Fibroblast of lung (primary cell): ENCODE data around the gene ZNF511. TPM values are rescaled to one million over a fixed set of nuclear protein-coding genes. Genes with fewer than 3 reads are reported as not detected.

Source experiments
- DNase-seq, 2 donors: peaks; one replicate each; pipeline versions ENCODE4 v3.0.0 to v3.0.0-alpha.2; 2010; ENCODE audit warnings: low read depth in 2 of 2
- H2AFZ ChIP-seq: 2 replicates; pipeline ENCODE4 v1.5.1; 2012; ENCODE audit warnings: low read length, control low read depth, inconsistent platforms
- H3K27ac ChIP-seq: 2 replicates; pipeline ENCODE4 v1.5.1; 2011; ENCODE audit warnings: low read length, control low read depth; ENCODE audit not compliant: insufficient read depth
- H3K27me3 ChIP-seq: 2 replicates; pipeline ENCODE4 v1.5.1; 2011; ENCODE audit warnings: mild to moderate bottlenecking, low read length; ENCODE audit not compliant: control insufficient read depth, insufficient read depth
- H3K36me3 ChIP-seq: 2 replicates; pipeline ENCODE4 v1.5.1; 2011; ENCODE audit warnings: low read length; ENCODE audit not compliant: control insufficient read depth, insufficient read depth
- H3K4me1 ChIP-seq: 2 replicates; pipeline ENCODE4 v1.5.1; 2011; ENCODE audit warnings: low read length; ENCODE audit not compliant: control insufficient read depth, insufficient read depth; ENCODE audit errors: extremely low read depth
- H3K4me2 ChIP-seq: 2 replicates; pipeline ENCODE4 v1.5.1; 2011; ENCODE audit warnings: low read length, control low read depth; ENCODE audit not compliant: insufficient read depth; ENCODE audit errors: extremely low read depth
- H3K4me3 ChIP-seq, 4 experiments: fragments of 200-600 bp in 1 of 4; sonication (generic) in 1 of 4; replicated peaks in 1 of 4; 2 replicates each; pipeline ENCODE4 v1.5.1; 2011 to 2016; ENCODE audit warnings: low read length in 4 of 4, low read depth in 3 of 4, mild to moderate bottlenecking in 3 of 4, control low read depth in 2 of 4, inconsistent platforms in 1 of 4, mixed read lengths in 1 of 4; ENCODE audit not compliant: insufficient read depth in 1 of 4; ENCODE audit errors: control extremely low read depth in 1 of 4
- H3K79me2 ChIP-seq: 2 replicates; pipeline ENCODE4 v1.5.1; 2012; ENCODE audit warnings: mild to moderate bottlenecking, low read length, inconsistent platforms; ENCODE audit not compliant: control insufficient read depth, insufficient read depth
- H3K9ac ChIP-seq: 2 replicates; pipeline ENCODE4 v1.5.1; 2011; ENCODE audit warnings: mild to moderate bottlenecking, low read length, control low read depth; ENCODE audit not compliant: insufficient read depth
- H3K9me3 ChIP-seq: 2 replicates; pipeline ENCODE4 v1.5.1; 2012; ENCODE audit warnings: low read depth, low read length; ENCODE audit not compliant: control insufficient read depth, insufficient read depth
- H4K20me1 ChIP-seq: 2 replicates; pipeline ENCODE4 v1.5.1; 2011; ENCODE audit warnings: low read length; ENCODE audit not compliant: control insufficient read depth, insufficient read depth; ENCODE audit errors: extremely low read depth
- CTCF ChIP-seq, 2 donors: IDR thresholded peaks in 1 of 2; conservative IDR thresholded peaks in 1 of 2; 1 replicate in 1 of 2; 2 replicates in 1 of 2; pipeline ENCODE4 v1.5.1; 2011 to 2012; ENCODE audit warnings: low read length in 2 of 2, control low read depth in 1 of 2, inconsistent platforms in 1 of 2, low read depth in 1 of 2, mild to moderate bottlenecking in 1 of 2
- EZH2 ChIP-seq: IDR thresholded peaks from 2 replicates; pipeline ENCODE4 v1.5.1; 2012; ENCODE audit warnings: low read length, control low read depth, mild to moderate bottlenecking; ENCODE audit errors: missing control alignments
- polyA plus RNA-seq, 2 donors: library from polyadenylated mRNA; depleted of rRNA in 1 of 2; stranded (reverse) in 1 of 2; unstranded in 1 of 2; fragments of >200 nt; gene quantifications; 2 replicates each; pipeline ENCODE4 v1.2.1, GENCODE V29; 2011 to 2012; ENCODE audit warnings: missing spikeins in 1 of 2
- total RNA-seq: library from RNA; depleted of rRNA; stranded (reverse); fragments of >200 nt; gene quantifications from 2 replicates; pipeline ENCODE4 v1.2.1, GENCODE V29; 2014

The ZNF511 gene
- total and polyA plus RNA-seq, 2 donors (not counting 1 experiment from before 2014, with no cell fraction given): 18.5 to 27.7 TPM

DNA sequence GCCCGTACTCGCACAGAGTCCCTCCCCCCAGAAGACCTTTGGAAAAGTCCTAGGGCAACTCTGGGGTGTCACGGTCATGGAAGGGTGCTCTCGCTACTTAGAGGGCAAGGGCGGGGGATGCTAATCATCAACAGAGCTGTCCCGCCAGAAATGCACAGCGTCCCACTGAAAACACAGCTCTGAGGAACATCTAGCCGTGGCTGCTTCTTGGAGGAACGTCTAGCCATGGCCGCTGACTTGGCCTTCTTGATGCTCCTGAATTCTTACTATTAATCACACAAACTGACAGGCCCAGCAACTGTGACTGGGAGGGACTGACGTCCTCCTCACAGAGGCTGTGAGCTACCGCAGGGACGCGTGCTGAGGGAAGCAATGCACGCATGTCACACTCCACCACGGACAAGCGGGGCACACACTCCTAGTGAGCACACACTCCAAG, 1.8 kb upstream of the ZNF511 start:
- Histone ChIP-seq H3K9ac (no peak overlapping the region), H3K4me2 (no peak overlapping the region), H3K9me3 (no peaks in the 10 kb centered on the region), H3K27ac (no peak overlapping the region), H3K27me3 (no peaks in the 10 kb centered on the region), H4K20me1 (no peaks in the 10 kb centered on the region), H3K36me3 (peaks cover 13% of the 10 kb centered on the region), H3K79me2 (peaks cover 57% of the 10 kb centered on the region), H3K4me1 (peaks cover 3% of the 10 kb centered on the region), H3K4me3 (peak overlapping the region in 1 of 4 experiments; percentile 72), H2AFZ (no peak overlapping the region)
- TF ChIP-seq EZH2 (no peak), CTCF (conservative IDR thresholded peaks at IDR 0.05 in 1 of 2, IDR thresholded peaks at IDR 0.05 in 1 of 2; ENCODE audit: low read depth in 1 of 2, low read length in 2 of 2) (no peak)
- DNase-seq: no peak

DNA sequence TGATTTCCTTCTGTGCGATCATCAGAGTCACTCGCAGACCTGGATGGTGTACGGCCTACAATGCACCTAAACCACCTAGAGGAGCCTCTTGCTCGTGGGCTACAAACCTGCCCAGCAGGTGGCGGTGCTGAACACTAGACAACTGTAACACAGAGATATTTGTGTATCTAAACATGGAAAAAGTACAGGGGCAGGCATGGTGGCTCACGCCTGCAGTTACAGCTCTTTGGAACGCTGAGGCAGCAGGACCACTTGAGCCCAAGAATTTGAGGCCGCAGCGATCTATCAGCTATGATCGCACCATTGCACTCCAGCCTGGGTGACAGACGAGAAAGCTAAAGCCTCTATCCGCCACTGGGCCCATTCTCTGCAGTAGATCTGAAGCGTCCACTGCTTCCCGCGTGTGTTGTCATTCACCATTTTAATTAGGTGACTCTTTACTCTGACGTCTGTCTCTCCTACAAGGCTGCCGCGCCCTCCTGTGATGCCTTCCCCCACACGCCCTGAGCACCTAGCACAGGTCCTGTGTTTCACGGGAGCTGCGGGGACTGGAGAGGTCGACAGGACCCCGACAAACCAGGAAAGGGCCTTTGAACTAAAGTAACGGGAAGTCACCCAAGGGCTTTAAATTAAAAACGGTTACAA, 816 bp upstream of the ZNF511 start:
- Histone ChIP-seq H3K9ac (peak overlapping the region; percentile 96), H3K4me2 (peak overlapping the region; percentile 95), H3K4me3 (peak overlapping the region; percentile 72 to 93 (median 89)), H4K20me1 (no peaks in the 10 kb centered on the region), H2AFZ (no peak overlapping the region), H3K79me2 (peaks cover 48% of the 10 kb centered on the region), H3K9me3 (no peaks in the 10 kb centered on the region), H3K27ac (peak overlapping the region; percentile 97), H3K4me1 (peaks cover 3% of the 10 kb centered on the region), H3K36me3 (peaks cover 5% of the 10 kb centered on the region), H3K27me3 (no peaks in the 10 kb centered on the region)
- peak; percentile 50 to 57 for DNase-seq
- TF ChIP-seq CTCF (conservative IDR thresholded peaks at IDR 0.05 in 1 of 2, IDR thresholded peaks at IDR 0.05 in 1 of 2; ENCODE audit: low read depth in 1 of 2, low read length in 2 of 2) (peak; percentile 56 to 76), EZH2 (no peak)

DNA sequence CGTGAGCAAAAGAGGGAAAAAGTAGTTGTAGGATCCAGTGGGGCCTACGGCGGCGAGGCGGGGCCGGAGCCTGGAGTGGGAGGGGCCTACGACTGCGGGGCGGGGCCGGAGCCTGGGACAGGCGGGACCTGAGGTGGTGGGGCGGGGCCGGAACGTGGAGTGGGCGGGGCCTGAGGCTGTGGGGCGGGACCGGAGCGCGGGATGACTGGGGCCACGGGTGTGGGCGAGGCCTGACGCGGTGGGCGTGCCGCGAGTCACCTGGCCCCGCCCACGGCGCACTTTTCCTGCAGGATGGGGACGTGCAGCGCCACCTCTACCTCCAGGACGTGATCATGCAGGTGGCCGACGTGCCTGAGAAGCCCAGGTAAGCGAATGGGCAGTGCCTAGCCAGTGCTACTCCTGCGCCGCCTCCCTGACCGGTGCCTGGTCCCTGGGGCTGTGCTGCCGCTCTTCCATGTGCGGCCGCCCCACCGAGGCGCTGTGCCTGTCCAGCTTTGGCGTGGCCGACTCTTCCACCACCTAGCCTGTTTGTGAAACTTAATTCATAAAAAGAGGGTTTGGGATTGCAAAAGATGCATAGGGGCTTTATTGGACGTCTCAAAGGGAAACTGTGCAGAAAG, 496 bp downstream of the ZNF511 start:
- peak; percentile 84 to 90 for DNase-seq
- TF ChIP-seq CTCF (conservative IDR thresholded peaks at IDR 0.05 in 1 of 2, IDR thresholded peaks at IDR 0.05 in 1 of 2; ENCODE audit: low read depth in 1 of 2, low read length in 2 of 2) (no peak), EZH2 (no peak)
- Histone ChIP-seq H2AFZ (peak overlapping the region; percentile 76), H3K27me3 (no peaks in the 10 kb centered on the region), H4K20me1 (no peaks in the 10 kb centered on the region), H3K4me1 (peaks cover 3% of the 10 kb centered on the region), H3K4me2 (peak overlapping the region; percentile 75), H3K4me3 (peak overlapping the region; percentile 54 to 93 (median 80)), H3K79me2 (peaks cover 36% of the 10 kb centered on the region), H3K9me3 (no peaks in the 10 kb centered on the region), H3K9ac (peak overlapping the region; percentile 96), H3K36me3 (peaks cover 5% of the 10 kb centered on the region), H3K27ac (peak overlapping the region; percentile 97)
